ENCODE results near the gene LDLRAD4.

LDLRAD4 gene

DNA sequence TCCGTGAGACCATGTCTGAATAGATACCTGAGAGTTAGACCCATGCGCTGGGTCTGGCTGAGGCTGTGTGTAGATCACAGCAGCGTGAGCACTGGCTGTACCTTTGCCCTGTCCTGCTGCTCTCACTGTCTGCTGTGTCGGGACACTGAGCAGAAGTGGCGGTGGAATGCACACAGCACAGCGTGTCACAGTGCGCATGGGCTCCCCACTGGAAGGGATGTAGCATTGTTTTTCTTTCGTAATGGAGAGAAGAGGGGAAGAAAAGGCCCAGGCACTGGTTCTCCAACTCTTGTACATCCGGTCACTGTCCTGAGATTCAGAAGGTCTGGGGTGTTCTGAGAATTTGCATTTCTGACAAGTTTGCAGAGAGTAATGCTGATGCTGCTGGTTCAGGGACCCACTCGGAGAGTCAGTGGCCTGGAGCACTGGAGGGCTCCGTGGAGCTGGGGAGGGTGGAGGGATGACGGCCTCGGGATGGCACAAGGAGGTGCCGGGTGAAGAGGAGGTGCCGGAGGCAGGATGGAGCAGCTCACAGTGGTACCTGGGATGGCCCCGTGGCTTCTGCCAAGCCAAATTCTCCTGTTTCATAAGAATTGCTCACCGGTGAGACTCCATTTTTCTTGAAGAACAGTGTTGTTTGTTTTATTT lies 252.8 kb downstream of the LDLRAD4 start:
- TF ChIP-seq TEAD4 (IDR thresholded peaks at IDR 0.05), result no peak
- TF ChIP-seq ZBTB7A (IDR thresholded peaks at IDR 0.05; ENCODE audit: low read depth), result no peak
- TF ChIP-seq, protein P1, sequence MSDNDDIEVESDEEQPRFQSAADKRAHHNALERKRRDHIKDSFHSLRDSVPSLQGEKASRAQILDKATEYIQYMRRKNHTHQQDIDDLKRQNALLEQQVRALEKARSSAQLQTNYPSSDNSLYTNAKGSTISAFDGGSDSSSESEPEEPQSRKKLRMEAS (IDR thresholded peaks at IDR 0.05), result no peak
- TF ChIP-seq CEBPB (IDR thresholded peaks at IDR 0.05), result no peak
- TF ChIP-seq EP300 (IDR thresholded peaks at IDR 0.05; ENCODE audit: borderline replicate concordance), result no peak
- TF ChIP-seq, protein P2, sequence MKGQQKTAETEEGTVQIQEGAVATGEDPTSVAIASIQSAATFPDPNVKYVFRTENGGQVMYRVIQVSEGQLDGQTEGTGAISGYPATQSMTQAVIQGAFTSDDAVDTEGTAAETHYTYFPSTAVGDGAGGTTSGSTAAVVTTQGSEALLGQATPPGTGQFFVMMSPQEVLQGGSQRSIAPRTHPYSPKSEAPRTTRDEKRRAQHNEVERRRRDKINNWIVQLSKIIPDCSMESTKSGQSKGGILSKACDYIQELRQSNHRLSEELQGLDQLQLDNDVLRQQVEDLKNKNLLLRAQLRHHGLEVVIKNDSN (IDR thresholded peaks at IDR 0.05), result no peak
- no peak for TF ChIP-seq TCF12 (IDR thresholded peaks at IDR 0.05; ENCODE audit: low read depth)
- TF ChIP-seq NFIC (IDR thresholded peaks at IDR 0.05), result no peak
- TF ChIP-seq, protein P3, sequence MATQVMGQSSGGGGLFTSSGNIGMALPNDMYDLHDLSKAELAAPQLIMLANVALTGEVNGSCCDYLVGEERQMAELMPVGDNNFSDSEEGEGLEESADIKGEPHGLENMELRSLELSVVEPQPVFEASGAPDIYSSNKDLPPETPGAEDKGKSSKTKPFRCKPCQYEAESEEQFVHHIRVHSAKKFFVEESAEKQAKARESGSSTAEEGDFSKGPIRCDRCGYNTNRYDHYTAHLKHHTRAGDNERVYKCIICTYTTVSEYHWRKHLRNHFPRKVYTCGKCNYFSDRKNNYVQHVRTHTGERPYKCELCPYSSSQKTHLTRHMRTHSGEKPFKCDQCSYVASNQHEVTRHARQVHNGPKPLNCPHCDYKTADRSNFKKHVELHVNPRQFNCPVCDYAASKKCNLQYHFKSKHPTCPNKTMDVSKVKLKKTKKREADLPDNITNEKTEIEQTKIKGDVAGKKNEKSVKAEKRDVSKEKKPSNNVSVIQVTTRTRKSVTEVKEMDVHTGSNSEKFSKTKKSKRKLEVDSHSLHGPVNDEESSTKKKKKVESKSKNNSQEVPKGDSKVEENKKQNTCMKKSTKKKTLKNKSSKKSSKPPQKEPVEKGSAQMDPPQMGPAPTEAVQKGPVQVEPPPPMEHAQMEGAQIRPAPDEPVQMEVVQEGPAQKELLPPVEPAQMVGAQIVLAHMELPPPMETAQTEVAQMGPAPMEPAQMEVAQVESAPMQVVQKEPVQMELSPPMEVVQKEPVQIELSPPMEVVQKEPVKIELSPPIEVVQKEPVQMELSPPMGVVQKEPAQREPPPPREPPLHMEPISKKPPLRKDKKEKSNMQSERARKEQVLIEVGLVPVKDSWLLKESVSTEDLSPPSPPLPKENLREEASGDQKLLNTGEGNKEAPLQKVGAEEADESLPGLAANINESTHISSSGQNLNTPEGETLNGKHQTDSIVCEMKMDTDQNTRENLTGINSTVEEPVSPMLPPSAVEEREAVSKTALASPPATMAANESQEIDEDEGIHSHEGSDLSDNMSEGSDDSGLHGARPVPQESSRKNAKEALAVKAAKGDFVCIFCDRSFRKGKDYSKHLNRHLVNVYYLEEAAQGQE (IDR thresholded peaks at IDR 0.05; ENCODE audit: low read depth), result no peak
- no peak for TF ChIP-seq FOXM1 (IDR thresholded peaks at IDR 0.05; ENCODE audit: borderline replicate concordance, low read depth)
- TF ChIP-seq RAD21 (IDR thresholded peaks at IDR 0.05; ENCODE audit: low read depth), result no peak
- no peak for TF ChIP-seq EGR1 (IDR thresholded peaks at IDR 0.05)
- no peak for TF ChIP-seq YY1 (IDR thresholded peaks at IDR 0.05; ENCODE audit: low read depth)
- no peak for TF ChIP-seq CREB1 (IDR thresholded peaks at IDR 0.05; ENCODE audit: low read depth)
- no peak for TF ChIP-seq TAF1 (IDR thresholded peaks at IDR 0.05; ENCODE audit: low read depth)

DNA sequence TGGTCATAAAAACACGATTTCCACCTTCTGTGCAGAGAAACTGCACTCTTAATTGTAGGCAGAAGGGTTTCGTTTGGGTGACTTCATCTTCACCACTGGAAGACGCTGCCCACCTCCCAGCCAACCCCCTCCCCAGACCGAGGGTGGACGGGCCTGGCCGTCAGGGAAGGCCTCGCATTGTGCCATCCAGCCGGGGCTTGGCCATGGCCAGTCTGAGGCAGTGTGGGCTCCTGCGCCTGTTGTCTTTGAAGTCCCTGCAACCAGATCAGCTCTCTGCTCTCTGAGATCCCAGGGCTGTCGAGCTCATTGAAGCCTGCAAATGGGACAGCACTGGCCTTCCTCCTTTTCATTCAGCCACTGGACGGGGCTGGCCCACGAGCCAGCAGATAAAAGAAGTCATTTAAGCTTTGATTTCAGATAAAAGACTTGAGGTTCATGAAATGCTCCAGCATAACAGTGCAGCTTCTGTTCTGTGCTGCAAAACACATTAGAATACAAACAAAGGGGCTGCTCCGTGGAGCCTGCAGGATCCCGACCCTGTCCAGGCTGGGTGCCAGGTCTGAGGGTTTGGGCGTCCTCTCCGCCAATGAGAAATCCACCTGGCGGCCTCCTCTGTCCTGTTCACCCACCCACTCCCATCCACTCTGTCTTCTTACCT lies 253.5 kb downstream of the LDLRAD4 start:
- TF ChIP-seq CEBPB (IDR thresholded peaks at IDR 0.05), result no peak
- TF ChIP-seq, protein P1 (IDR thresholded peaks at IDR 0.05), result no peak
- TF ChIP-seq, protein P2 (IDR thresholded peaks at IDR 0.05), result no peak
- TF ChIP-seq ZBTB7A (IDR thresholded peaks at IDR 0.05; ENCODE audit: low read depth), result no peak
- no peak for TF ChIP-seq TCF12 (IDR thresholded peaks at IDR 0.05; ENCODE audit: low read depth)

DNA sequence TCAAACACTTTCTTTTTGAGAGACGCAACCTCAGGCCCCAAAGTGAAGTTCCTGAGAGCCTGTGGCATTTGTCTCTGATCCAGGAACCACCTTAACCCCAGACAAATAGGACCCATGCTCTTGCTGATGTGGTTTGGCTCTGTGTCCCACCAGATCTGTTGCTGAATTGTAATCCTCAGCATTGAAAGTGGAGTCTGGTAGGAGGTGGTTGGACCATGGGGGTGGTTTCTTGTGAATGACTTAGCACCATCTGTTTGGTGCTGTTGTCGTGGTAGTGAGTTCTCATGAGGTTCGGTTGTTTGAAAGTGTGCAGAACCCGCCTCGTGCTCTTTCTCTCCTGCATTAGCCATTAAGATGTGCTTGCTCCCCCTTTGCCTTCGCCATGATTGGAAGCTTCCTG lies 255.2 kb downstream of the LDLRAD4 start:
- TF ChIP-seq RAD21 (IDR thresholded peaks at IDR 0.05; ENCODE audit: low read depth) (no peak), TEAD4 (IDR thresholded peaks at IDR 0.05) (no peak), ZBTB7A (IDR thresholded peaks at IDR 0.05; ENCODE audit: low read depth) (no peak), EGR1 (IDR thresholded peaks at IDR 0.05) (no peak), CREB1 (IDR thresholded peaks at IDR 0.05; ENCODE audit: low read depth) (no peak), YY1 (IDR thresholded peaks at IDR 0.05; ENCODE audit: low read depth) (no peak), EP300 (IDR thresholded peaks at IDR 0.05; ENCODE audit: borderline replicate concordance) (no peak), TAF1 (IDR thresholded peaks at IDR 0.05; ENCODE audit: low read depth) (no peak)
- TF ChIP-seq, protein P3 (IDR thresholded peaks at IDR 0.05; ENCODE audit: low read depth), result no peak

DNA sequence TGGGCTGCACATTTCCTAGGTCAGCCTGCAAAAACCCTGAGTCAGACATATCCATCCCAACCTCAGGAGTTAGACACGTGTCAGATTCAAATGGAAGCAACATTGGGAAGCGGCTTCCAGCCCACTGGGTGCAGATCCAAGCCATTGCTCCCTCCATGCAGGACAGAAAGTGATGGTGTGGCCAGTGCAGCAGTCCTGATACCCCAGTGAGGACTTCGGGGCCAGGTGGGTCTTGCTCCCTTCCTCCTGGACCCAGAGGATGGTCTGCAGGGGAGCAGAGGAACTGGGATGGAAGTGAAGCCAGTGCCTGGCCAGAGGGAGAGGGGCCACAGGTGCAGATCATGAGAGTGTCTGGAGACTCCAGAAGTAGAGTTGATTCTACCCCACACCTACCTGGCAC lies 255.8 kb downstream of the LDLRAD4 start:
- TF ChIP-seq ZBTB7A (IDR thresholded peaks at IDR 0.05; ENCODE audit: low read depth) (no peak), TAF1 (IDR thresholded peaks at IDR 0.05; ENCODE audit: low read depth) (no peak), TEAD4 (IDR thresholded peaks at IDR 0.05) (no peak), FOXM1 (IDR thresholded peaks at IDR 0.05; ENCODE audit: borderline replicate concordance, low read depth) (no peak), YY1 (IDR thresholded peaks at IDR 0.05; ENCODE audit: low read depth) (no peak), CREB1 (IDR thresholded peaks at IDR 0.05; ENCODE audit: low read depth) (no peak)
- TF ChIP-seq, protein P1 (IDR thresholded peaks at IDR 0.05), result no peak
- TF ChIP-seq, protein P3 (IDR thresholded peaks at IDR 0.05; ENCODE audit: low read depth), result no peak
- TF ChIP-seq, protein P2 (IDR thresholded peaks at IDR 0.05), result no peak
